Vagina (tissue), 2 donors: ENCODE data around the gene DENND1A. TPM values are rescaled to one million over a fixed set of nuclear protein-coding genes. Genes with fewer than 3 reads are reported as not detected.

Experiments
- DNase-seq, 2 donors: peaks; one replicate each; pipeline ENCODE4 v3.0.0-alpha.2; 2017; ENCODE audit errors: extremely low spot score in 2 of 2
- H3K27ac ChIP-seq: fragments of 200-600 bp; sonication (generic); one replicate; pipeline ENCODE4 v1.5.1; 2019
- H3K27me3 ChIP-seq: fragments of 200-600 bp; sonication (generic); one replicate; pipeline ENCODE4 v1.5.1; 2019
- H3K36me3 ChIP-seq, 2 donors: fragments of 200-600 bp; sonication (generic); one replicate each; pipeline ENCODE4 v1.5.1; 2017 to 2019
- H3K4me1 ChIP-seq: fragments of 200-600 bp; sonication (generic); one replicate; pipeline ENCODE4 v1.5.1; 2019
- H3K4me3 ChIP-seq, 2 donors: fragments of 200-600 bp; sonication (generic); 1 replicate in 1 of 2; 2 replicates in 1 of 2; pipeline ENCODE4 v1.5.1; 2016 to 2019
- H3K9me3 ChIP-seq: fragments of 200-600 bp; sonication (generic); one replicate; pipeline ENCODE4 v1.5.1; 2019
- CTCF ChIP-seq, 3 experiments: fragments of 450-650 bp in 2 of 3; fragments of 200-600 bp in 1 of 3; sonication (generic) in 1 of 3; IDR thresholded peaks; one replicate each; pipeline ENCODE4 v1.5.1; 2017 to 2019; ENCODE audit warnings: antibody characterized with exemption in 3 of 3, mild to moderate bottlenecking in 2 of 3, moderate library complexity in 2 of 3
- POLR2A ChIP-seq, 2 donors: fragments of 450-650 bp; IDR thresholded peaks; one replicate each; pipeline ENCODE4 v1.6.1; 2017; ENCODE audit warnings: antibody characterized with exemption in 2 of 2, mild to moderate bottlenecking in 2 of 2, moderate library complexity in 2 of 2
- POLR2AphosphoS5 ChIP-seq, 2 donors: sonication (generic); formaldehyde crosslinking; IDR thresholded peaks; one replicate each; pipeline ENCODE4 v1.9.0; 2017; ENCODE audit warnings: antibody characterized with exemption in 2 of 2, mild to moderate bottlenecking in 2 of 2, low read depth in 1 of 2; ENCODE audit not compliant: insufficient read depth in 1 of 2
- intact Hi-C: fragments of 100-400 bp; cut with DNase I; formaldehyde crosslinking; loops from one replicate; pipeline ENCODE4 v1.15.1; 2023
- total RNA-seq: library from RNA; depleted of rRNA; stranded (reverse); fragments of >200 nt; gene quantifications from one replicate; pipeline ENCODE4 v1.2.3, GENCODE V29; 2016

The DENND1A gene
- total RNA-seq, 1 donor from 2014 or later, result 20.4 TPM

- H3K9me3 ChIP-seq, result no peaks in the 10 kb centered on the region
- H3K4me3 ChIP-seq, result no peak overlapping the region
- H3K4me1 ChIP-seq, result no peaks in the 10 kb centered on the region
- no peaks in the 10 kb centered on the region for H3K27me3 ChIP-seq
- intact Hi-C loops, result no loop called here
- no peak for DNase-seq
- TF ChIP-seq POLR2A (IDR thresholded peaks at IDR 0.05) (no peak), POLR2AphosphoS5 (IDR thresholded peaks at IDR 0.05; ENCODE audit: insufficient read depth in 1 of 2, low read depth in 1 of 2) (no peak), CTCF (IDR thresholded peaks at IDR 0.05) (no peak)
- H3K27ac ChIP-seq, result no peak overlapping the region
- H3K36me3 ChIP-seq, result no peaks in the 10 kb centered on the region
Observed at GRCh38 chr9:123480791-123481190, 449.1 kb downstream of the DENND1A start.

- Histone ChIP-seq H3K9me3 (no peaks in the 10 kb centered on the region), H3K36me3 (no peaks in the 10 kb centered on the region), H3K27me3 (no peaks in the 10 kb centered on the region), H3K27ac (no peak overlapping the region), H3K4me3 (no peak overlapping the region), H3K4me1 (no peaks in the 10 kb centered on the region)
- no peak for TF ChIP-seq CTCF (IDR thresholded peaks at IDR 0.05)
- no peak for TF ChIP-seq POLR2A (IDR thresholded peaks at IDR 0.05)
- no peak for TF ChIP-seq POLR2AphosphoS5 (IDR thresholded peaks at IDR 0.05; ENCODE audit: insufficient read depth in 1 of 2, low read depth in 1 of 2)
- intact Hi-C loops, result no loop called here
- DNase-seq, result no peak
Observed at GRCh38 chr9:123480096-123480495, 449.8 kb downstream of the DENND1A start.

- Histone ChIP-seq H3K27me3 (no peaks in the 10 kb centered on the region), H3K36me3 (no peaks in the 10 kb centered on the region), H3K4me3 (no peak overlapping the region), H3K27ac (no peak overlapping the region), H3K4me1 (no peaks in the 10 kb centered on the region), H3K9me3 (no peaks in the 10 kb centered on the region)
- TF ChIP-seq POLR2AphosphoS5 (IDR thresholded peaks at IDR 0.05; ENCODE audit: insufficient read depth in 1 of 2, low read depth in 1 of 2) (no peak), POLR2A (IDR thresholded peaks at IDR 0.05) (no peak), CTCF (IDR thresholded peaks at IDR 0.05) (no peak)
- DNase-seq, result no peak
- intact Hi-C loops, result no loop called here
Observed at GRCh38 chr9:123478967-123479602, 450.8 kb downstream of the DENND1A start.

- Histone ChIP-seq H3K27me3 (no peaks in the 10 kb centered on the region), H3K9me3 (no peaks in the 10 kb centered on the region), H3K27ac (no peak overlapping the region), H3K4me3 (no peak overlapping the region), H3K36me3 (no peaks in the 10 kb centered on the region), H3K4me1 (no peaks in the 10 kb centered on the region)
- TF ChIP-seq POLR2A (IDR thresholded peaks at IDR 0.05) (no peak), POLR2AphosphoS5 (IDR thresholded peaks at IDR 0.05; ENCODE audit: insufficient read depth in 1 of 2, low read depth in 1 of 2) (no peak), CTCF (IDR thresholded peaks at IDR 0.05) (no peak)
- intact Hi-C loops, result no loop called here
- no peak for DNase-seq
Observed at GRCh38 chr9:123478160-123478559, 451.8 kb downstream of the DENND1A start.

- Histone ChIP-seq H3K36me3 (no peaks in the 10 kb centered on the region), H3K27ac (no peak overlapping the region), H3K4me3 (no peak overlapping the region), H3K27me3 (no peaks in the 10 kb centered on the region), H3K4me1 (no peaks in the 10 kb centered on the region), H3K9me3 (no peaks in the 10 kb centered on the region)
- no peak for DNase-seq
- intact Hi-C loops, result no loop called here
- TF ChIP-seq CTCF (IDR thresholded peaks at IDR 0.05) (no peak), POLR2AphosphoS5 (IDR thresholded peaks at IDR 0.05; ENCODE audit: insufficient read depth in 1 of 2, low read depth in 1 of 2) (no peak), POLR2A (IDR thresholded peaks at IDR 0.05) (no peak)
Observed at GRCh38 chr9:123475407-123475806, 454.5 kb downstream of the DENND1A start.
